GM19455 (cell line): ENCODE data around the gene AFF1.
"Not testable (repeated sequence)": the region's sequence is repeated elsewhere in the genome, so short reads cannot be mapped to it uniquely, and the experiment has no call there.

ENCODE experiments used
- ATAC-seq: cut with Tn5 transposase; IDR thresholded peaks from one replicate; pipeline ENCODE4 v1.9.1; 2021; ENCODE audit not compliant: unreplicated experiment

Gene AFF1

DNA sequence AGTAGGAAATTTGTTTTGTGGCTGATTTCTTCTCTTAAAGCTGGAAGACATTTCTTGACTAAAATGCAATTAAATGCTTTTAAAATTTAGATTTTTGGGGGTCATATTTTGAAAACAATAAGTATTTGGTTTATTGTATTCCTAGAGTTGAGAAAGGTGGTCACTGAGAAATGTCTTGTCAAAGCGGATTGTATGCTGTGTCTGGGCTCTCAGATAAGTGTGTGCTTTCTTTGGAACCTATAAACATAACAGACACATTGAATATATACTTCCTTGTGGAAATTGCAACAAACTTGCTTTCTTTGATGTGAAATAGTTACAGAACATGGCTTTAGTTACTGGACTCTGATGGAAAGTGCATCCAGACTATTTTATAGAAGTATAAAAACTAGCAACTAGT lies 75.4 kb downstream of the AFF1 start:
- no peak for ATAC-seq

DNA sequence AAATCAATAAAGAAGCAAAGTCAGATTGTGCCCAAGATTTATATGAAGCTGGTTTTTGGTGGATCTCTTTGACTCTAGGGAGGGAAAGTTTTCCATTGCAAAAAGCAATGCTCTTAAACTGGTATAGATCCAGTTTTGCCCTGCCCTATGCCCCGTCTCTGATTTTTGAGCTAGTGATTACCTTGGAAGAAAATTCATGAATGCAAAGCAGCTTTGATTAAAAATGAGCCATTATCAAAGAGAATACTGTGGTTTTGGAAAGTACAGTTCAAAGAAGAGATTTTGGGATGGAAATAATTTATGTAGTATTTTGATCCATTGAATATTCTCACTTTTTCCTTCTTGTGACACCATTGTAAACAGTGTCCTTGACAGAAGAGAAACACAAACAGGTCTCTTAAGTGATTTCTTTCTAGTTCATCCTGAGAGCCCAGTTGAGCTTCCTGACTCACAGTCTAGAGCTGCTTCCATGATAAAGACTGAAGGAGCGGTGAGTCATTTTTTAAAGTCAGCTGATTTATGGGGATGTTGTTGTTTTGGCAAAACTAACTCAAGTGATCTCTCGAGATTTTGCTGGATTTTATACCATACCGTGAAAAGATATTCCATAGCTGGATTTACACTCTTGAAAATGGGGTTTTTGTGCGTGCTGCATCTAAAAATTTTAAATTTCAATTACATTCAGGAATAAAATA lies 76.7 kb downstream of the AFF1 start:
- no peak for ATAC-seq

DNA sequence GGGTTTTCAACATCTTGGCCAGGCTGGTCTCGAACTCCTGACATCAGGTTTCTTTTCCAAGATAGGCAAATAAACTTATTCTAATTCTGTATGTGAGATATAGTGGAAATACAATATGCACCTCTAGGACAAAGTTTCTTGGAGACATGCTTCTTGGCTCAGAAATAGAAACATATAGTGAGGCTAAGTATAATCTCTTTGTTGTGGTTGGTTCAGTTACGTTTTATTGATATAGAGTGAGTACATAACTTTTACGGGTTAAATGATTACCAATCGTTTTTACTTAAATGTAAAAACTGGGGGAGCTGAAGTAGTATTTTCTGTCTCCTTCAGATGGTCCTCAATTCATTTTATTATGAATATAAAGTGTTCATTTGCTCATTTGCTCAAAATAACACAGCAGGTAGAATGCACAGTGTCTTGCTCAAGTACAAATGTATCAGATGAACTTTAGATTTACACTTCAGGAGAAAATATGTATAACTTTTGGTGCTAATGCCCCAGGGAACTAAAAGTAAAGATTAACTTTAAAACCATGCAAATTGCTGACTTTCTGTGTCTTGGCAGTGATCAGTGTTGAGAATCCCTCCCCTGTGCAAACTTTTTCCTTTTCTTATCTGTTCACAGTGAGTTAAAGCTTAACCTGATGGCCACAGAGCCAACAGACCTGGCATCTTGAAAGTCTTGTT lies 77.6 kb downstream of the AFF1 start:
- ATAC-seq = no peak

DNA sequence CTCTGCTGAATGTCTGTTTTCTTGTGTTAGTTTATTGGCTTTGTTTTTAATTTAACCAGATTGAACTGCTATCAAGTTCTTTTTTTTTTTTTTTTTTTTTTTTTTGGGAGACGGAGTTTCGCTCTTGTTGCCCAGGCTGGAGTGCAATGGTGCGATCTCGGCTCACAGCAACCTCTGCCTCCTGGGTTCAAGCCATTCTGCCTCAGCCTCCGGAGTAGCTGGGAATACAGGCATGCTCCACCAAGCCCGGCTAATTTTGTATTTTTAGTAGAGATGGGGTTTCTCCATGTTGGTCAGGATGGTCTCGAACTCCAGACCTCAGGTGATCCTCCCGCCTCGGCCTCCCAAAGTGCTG lies 78.1 kb downstream of the AFF1 start:
- not testable (repeated sequence) for ATAC-seq

DNA sequence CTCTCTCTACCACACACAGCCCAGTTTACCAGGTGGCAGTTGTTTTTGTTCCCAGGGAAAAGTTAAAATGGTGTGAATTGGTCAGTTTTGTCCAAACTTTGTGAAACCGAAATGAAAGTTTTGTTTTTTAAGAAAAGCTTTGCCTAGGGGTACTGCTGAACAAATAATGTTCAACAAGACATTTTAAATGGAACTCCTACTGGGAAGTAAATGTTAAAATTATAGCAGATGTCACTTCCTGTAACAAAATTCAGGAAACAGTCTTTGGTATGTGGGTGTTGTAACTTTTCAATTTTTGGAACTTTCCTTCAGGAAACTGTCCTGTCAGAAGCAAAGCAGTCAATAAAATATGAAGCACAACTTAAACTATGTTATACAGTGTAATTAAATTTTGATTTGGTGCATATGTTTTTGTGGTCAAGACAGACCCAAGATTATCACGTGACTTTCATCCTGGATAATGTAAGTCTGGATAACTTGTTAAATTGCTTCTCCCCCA lies 79.5 kb downstream of the AFF1 start:
- no peak for ATAC-seq

DNA sequence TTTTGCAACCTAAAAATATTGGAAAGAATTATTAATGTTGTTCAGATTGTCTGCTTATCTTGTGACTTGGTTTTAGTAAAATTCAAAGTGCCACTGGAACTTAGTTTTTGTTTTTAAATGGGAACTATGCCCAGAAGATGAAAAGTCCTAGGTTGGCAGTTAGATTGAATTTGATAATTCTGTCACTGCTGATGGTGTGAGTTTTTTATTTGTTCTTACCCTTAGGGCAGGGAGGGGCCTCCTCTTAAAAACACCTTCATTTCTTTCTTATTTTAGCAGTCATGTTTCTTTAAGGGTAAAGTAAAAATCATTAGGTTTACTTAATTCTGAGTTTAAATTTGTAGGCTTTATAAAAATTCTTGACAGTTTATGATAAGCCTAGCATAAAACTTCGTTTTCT lies 80.6 kb downstream of the AFF1 start:
- no peak for ATAC-seq

DNA sequence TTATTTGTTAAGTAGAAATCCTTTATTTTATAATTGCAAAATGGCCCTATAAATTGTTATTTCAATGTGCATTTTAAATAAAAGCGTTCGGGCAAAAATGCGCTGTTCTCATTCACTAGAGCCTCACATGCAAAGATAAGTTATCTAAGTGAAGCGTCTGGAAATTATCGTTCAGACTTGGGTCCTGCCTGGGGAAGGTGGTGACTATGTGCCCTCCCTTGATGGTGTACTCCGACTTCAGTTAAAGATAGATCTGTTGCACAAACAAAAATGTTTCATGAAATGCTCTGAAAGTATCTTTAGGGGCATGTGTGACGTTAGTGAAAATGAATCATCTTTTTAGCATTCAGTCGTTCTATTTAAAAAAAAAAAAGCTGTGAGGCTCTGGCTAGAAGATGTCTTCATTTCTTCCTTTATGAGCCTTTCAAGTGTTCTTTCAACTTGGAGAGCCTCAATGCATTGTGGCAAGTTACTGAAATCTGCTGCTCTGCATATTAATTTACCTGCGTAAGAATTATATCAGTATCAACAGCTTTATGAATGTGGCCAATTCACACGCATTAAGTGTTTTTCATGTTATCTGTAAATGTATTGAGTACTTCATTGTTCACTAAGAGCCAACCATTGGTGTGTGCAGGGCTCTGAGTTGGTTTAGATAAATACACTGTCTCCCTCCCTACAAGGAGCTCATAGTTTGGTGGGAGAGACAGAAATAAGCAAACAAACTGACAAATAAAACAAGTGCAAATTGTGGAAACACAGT lies 83.0 kb downstream of the AFF1 start:
- ATAC-seq = no peak

DNA sequence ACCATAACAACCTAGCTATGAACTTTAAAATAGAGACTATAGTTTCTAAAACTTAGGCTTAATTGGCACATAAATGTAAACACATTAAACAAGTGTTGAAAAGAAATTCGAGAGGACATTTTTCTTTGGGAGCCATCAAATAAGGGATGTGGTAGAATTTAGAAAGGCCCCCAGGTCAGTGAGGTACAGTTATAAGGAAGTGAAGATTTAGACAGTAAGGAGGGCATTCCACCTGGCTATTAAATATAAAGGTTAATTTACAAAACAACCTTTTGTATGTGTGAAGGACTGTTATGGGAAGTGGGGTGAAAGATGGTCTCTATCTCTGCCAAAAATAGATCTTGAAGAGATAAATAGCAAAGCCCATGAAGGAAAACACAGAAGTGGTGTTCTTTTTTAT lies 83.9 kb downstream of the AFF1 start:
- ATAC-seq = no peak

DNA sequence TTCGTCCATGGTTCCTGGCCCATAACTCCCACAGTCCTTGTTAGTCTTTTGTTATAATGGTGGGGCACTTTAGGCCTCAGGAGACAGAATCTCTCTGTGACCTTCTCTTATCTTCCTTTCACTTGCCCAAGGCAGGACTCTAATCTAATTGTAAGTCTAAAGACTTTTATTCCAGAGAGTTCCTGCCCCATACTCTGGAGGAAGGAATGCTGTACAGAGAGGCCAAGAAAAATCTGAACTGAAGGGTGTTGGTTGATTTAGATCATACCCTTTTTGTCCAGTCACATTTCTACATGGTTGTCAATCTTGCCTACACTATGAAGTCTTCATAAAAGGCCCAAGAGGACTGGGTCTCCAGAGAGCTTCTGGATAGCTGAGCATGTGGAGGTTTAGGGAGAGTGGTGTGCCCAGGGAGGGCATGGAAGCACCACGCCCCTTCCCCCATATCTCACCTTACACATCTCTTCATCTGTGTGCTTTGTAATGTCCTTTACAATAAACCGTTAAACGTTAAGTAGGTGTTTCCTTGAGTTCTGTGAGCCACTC lies 84.5 kb downstream of the AFF1 start:
- ATAC-seq = no peak

DNA sequence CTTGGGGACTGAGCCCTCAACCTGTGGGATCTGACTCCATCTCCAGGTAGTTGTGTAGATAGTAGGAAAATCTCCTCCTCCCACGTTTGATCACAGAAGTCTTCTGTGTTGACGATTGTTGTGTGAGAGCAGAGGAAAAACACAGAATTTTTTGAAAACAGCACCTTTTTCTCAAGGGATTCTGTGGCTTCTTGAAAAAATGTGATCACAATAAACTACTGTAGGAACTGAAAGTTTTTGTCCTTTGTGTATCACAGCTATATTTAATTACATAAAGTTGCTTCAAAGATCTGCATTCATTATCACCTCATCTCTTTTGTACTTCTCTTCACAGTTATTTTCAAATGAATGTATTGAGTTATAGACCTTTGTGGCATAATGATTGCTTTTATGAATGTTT lies 85.1 kb downstream of the AFF1 start:
- no peak for ATAC-seq

DNA sequence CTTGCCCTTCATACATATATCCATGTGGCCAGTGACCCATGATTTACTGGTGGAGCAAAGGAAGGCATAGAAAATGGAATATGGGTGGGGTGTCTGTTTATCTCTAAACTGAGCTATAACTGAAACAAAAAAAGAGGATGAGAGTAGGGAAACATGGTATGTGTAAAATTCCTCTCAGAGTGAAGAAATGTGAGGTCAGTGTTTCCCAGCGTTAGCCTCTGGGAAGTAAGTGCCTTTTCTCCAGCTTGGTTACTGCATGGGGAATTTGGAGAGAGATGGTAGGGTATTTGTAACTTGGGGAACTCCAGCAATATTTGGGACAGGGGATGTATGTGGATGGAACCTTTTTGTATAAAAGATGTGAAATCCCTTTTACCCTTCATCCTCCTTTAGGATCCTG lies 89.4 kb downstream of the AFF1 start:
- ATAC-seq = no peak

DNA sequence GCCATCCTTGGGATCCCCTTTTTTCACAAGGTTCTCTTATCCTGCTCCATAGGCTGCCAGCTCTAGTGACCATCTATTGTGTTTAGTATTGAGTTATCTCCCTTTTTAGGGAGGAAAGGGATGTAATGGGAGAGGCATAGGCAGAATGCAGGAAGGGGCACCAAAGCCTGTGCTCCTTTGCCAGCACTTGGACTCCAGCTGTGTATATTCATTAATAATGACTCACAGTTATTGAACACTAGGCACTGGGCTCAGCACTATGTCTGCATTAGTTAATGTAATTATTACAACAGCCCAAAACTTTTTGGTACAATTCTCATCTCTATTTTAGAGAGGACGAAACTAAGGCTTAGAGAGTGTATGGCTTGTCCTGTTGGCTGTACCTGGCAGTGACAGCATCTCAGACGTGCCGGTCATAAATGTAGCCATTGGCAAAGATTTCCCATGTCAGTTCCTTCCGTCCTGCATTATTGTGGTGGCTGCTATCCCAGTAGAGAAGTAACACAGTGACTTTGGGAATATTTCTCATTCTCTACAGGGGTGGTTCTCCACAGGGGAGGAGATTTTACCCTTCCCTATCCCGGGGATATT lies 90.3 kb downstream of the AFF1 start:
- no peak for ATAC-seq

DNA sequence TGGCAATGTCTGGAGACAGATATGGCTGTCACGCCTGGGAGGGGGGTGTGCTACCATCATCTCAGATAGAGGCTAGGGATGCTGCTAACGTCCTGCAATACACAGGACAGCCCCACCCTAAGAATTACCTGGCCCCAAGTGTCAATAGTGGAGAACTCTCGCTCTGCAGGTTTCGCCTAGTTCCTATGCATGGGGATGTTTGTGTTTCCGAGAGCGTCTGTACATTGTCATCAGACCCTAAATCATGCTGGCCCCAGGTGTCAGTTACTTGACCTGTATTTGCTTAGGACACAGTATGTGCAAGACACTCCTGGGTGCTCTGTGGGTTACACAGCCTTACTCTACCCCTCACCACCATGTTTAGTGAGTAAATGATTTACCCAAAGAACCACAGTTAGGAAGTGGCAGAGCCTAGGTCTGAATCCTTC lies 90.8 kb downstream of the AFF1 start:
- peak; percentile 35 for ATAC-seq

DNA sequence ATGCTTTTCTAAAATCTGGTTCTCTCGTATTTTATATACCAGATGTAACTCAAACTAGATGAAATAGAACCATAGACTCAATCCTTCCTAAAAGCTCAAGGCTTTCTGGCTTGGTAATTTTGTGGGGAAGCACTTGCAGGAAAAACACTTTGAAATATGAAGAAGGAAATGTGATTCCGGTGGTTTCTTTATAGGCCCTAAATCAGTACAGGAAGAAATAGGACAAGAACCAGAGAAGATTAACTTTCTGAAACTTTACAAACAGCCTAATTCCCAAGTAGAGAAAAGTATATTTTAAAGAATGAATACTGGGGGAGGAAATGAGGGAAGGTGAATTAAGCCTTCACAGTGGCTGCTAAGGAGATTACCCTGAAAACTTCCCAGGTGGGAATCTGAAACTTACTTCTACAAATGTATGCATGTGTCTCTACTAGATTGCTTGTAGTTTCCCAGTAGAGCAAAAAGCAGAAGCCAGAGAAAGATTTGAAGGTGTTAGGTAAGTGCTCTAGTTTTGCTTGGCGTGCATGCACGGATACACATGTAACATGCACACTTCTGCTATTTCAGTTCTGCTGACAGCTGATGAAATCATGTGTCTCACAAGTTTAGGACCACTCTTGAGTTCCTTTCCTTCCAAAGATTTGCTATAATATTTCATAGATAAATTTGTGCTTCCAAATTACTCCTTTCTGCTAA lies 92.1 kb downstream of the AFF1 start:
- peak; percentile 65 for ATAC-seq

DNA sequence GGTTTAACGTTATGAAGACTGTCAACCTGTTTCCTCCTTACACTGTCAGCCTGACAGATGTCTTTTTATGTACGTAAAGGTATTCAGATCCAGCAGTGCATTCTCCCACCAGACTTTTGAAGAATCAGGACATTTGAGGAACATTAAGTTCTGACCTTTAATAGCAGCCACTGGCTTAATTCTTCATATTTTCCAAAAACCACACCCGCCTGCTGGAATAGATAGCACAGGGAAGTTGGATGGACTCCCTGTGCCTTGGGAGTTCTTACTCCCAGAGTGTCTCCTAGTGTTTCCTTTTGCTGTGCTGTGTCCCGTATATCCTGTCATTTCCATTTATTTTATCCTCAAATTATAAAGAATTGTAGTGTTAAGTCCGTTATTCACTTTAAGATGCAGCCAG lies 94.5 kb downstream of the AFF1 start:
- no peak for ATAC-seq

DNA sequence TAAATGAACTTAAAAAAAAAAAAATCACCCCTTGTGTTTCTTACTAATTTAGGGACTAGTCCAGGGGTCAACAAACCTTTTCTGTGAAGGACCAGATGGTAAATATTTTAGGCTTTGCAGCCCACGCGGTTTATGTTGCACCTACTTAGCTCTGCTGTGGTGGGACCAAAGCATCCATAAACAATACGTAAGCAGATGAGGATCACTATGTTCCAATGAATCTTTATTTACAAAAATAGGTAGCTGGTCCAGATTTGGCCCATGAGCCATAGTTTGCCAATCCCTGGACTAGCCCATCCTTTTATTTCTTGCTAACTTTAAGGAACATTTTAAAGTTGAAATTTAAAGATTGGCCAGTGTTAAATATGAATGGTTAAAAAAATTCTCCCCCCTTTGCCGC lies 95.3 kb downstream of the AFF1 start:
- ATAC-seq = no peak

DNA sequence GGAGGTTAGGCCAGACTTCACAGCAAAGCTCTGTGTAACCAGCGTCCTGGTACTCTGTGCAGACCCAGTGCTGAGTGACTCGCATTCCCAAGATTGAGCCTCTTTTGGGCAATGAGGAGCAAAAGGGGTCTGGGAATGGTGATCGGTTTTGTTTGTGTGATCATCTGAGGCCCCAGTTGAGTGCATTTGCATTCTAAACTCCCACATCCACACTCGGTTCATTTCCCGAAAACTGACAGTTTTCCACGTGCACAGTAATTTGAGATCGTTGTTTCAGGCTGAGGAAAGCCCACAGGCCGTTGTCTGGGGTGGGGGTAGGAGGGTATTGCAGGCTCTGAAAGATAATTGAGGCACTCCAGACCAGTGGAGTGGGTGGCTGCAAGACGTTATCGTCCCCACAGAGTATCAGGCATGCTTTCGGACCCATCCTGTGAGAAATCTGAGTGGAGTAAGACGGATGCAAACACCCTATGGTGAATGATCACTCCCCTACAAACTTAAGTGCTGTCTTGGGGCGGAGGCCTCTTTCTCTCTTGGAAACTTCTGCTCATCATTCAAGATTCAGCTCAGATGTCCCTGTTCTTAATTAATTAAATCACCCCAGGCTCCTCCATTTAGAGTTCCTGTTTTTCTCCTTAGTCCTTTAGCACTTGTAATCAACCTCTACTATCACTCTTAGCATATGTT lies 96.1 kb downstream of the AFF1 start:
- no peak for ATAC-seq

DNA sequence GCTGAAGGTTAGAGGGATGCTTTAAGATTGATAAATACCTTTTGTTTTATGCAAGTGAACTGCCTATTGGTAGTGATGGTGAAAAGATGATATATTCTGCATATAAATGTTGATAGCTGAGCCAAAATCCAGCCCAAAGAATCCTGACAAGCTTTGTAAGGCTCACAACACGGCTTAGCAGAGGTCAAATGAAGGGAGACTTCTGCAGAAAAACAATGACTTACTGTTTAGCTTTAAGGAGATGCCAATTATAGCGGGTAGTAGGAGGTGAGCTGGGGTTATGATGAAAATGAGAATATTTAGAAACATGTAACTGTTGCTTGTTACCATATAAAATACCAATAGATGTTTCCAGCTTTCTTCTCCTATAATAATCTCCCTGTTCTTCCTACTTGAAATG lies 97.1 kb downstream of the AFF1 start:
- no peak for ATAC-seq

DNA sequence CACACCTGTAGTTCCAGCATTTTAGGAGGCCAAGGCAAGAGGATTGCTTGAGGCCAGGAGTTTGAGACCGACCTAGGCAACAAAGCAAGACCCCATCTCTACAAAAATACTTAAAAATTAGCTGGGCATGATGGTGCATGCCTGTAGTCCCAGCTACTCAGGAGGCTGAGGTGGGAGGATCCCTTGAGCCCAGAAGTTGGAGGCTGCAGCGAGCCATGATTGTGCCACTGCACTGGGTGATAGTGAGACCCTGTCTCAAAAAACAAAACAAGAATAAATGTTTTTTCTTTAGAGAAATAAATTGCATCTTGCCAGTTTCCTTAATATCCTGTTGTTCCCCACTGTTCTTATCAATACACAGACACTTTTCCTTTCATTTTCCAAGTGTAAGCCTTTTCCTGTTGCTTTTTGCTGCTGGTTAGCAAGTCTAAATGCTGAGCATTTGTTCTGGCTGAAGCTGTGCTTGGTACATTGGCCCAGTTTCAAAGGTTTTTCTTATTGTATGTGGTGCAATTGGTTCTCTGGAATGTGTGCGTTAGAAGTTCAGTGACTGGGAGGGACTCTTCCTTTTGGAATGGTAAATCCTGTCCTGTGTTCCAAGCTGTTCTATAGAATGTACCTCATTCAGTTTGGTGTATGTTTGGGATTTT lies 98.2 kb downstream of the AFF1 start:
- ATAC-seq = no peak

DNA sequence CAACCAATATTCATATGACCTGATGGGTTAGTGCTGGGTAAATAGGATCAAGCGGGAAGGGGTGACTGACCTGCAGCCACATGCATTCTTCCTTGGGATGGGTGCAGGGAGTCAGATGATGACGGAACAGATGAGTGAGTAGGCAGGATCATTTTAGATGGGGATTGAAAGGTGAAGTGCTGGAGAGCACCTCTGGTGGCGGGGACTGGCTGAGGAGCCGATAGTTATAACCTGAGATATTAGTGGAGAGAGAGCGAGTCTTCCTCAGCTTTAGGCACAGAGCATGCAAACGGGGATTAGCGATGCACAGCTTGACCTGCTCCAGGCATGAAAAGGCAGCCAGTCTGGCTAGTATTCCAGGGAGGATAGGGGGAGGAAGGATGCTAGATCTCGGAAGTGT lies 99.1 kb downstream of the AFF1 start:
- no peak for ATAC-seq
